Measurements from ENCODE around the gene ULK3.

DNA sequence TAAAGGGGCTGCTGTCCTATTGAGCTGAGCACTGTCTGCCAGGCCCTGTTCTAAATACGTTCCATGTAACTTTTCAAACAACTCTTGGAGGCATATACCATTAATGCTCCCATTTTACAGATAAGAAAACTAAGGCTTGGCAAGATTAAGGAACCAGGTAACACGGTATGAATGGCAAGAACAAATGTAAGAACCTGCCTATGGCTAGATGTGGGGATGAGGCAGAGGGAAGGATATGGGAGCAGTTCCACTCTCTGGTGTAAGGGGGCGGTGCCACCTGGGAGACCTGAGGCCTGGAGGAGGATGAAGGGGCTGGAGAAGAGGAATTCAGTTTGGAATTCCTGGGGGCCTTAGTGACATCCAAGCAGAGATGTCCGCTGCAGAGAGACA, 34.1 kb downstream of the ULK3 start:
- TF ChIP-seq POLR2A (IDR thresholded peaks at IDR 0.05; ENCODE audit: low read length) (no peak), GATA1 (IDR thresholded peaks at IDR 0.05; ENCODE audit: low read depth, low read length) (no peak)

All from erythroblast (primary cell).